ENCODE measurements around the gene EFNB3.

The EFNB3 gene

DNA sequence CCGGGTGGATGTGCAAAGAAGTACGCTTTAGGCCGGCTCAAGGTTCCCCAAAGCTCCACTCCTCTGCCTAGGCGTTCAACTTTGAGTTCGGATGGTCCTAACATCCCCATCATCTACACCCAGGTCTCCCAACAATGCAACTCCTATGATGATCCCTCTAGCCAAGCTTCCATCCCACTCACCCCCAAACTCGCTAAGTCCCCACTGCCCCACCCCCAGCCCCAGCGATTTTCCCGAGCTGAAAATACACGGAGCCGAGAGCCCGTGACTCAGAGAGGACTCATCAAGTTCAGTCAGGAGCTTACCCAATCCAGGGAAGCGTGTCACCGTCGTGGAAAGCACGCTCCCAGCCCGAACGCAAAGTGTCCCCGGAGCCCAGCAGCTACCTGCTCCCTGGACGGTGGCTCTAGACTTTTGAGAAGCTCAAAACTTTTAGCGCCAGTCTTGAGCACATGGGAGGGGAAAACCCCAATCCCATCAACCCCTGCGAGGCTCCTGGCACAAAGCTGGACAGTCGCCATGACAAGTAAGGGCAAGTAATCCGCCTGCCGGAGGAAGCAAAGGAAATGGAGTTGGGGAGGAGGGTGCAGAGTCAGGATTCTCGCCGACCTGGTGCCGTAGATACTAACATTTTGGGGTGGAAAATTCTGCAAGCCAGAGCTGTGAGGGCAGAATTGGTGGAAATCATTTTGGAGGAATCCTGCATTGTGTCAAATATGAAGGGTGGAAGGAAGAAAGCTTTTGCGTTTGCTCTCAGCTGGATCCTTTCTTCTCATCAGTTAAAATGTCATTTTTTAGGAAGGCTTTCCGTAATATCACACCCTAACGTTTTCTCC is 17.7 kb upstream of the EFNB3 start, which contains the start of gene TP53:
Gene TP53 (minus strand): TSS at position 419 of the 836 bp plus-strand sequence. CDS start 10,896 bp downstream, outside the sequence.
- TF ChIP-seq, protein P1, sequence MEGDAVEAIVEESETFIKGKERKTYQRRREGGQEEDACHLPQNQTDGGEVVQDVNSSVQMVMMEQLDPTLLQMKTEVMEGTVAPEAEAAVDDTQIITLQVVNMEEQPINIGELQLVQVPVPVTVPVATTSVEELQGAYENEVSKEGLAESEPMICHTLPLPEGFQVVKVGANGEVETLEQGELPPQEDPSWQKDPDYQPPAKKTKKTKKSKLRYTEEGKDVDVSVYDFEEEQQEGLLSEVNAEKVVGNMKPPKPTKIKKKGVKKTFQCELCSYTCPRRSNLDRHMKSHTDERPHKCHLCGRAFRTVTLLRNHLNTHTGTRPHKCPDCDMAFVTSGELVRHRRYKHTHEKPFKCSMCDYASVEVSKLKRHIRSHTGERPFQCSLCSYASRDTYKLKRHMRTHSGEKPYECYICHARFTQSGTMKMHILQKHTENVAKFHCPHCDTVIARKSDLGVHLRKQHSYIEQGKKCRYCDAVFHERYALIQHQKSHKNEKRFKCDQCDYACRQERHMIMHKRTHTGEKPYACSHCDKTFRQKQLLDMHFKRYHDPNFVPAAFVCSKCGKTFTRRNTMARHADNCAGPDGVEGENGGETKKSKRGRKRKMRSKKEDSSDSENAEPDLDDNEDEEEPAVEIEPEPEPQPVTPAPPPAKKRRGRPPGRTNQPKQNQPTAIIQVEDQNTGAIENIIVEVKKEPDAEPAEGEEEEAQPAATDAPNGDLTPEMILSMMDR (IDR thresholded peaks at IDR 0.05; ENCODE audit: extremely low read depth, missing control alignments): no peak
- DNase-seq (ENCODE audit: low spot score): peak; percentile 83

GRCh38 chr17:7687908-7688807 is 16.8 kb upstream of the EFNB3 start, which contains the start of gene WRAP53:
WRAP53 (plus strand) TSS chr17:7688477; CDS start chr17:7688649, 172 bp downstream.
- TF ChIP-seq, protein P1 (IDR thresholded peaks at IDR 0.05; ENCODE audit: extremely low read depth, missing control alignments): peak; percentile 98
- peak; percentile 92 for DNase-seq (ENCODE audit: low spot score)

- TF ChIP-seq, protein P1 (IDR thresholded peaks at IDR 0.05; ENCODE audit: extremely low read depth, missing control alignments): no peak
Observed at GRCh38 chr17:7688808-7689316, 16.1 kb upstream of the EFNB3 start.

GRCh38 chr17:7695586-7695985 is 9.4 kb upstream of the EFNB3 start:
- TF ChIP-seq, protein P1 (IDR thresholded peaks at IDR 0.05; ENCODE audit: extremely low read depth, missing control alignments): no peak
- no peak for DNase-seq (ENCODE audit: low spot score)

More at GRCh38 chr17:7688808-7689316, 16.1 kb upstream of the EFNB3 start:
- no peak for DNase-seq (ENCODE audit: low spot score)

GRCh38 chr17:7697828-7698588 is 7.0 kb upstream of the EFNB3 start:
- TF ChIP-seq, protein P1 (IDR thresholded peaks at IDR 0.05; ENCODE audit: extremely low read depth, missing control alignments): no peak
- DNase-seq (ENCODE audit: low spot score): no peak

DNA sequence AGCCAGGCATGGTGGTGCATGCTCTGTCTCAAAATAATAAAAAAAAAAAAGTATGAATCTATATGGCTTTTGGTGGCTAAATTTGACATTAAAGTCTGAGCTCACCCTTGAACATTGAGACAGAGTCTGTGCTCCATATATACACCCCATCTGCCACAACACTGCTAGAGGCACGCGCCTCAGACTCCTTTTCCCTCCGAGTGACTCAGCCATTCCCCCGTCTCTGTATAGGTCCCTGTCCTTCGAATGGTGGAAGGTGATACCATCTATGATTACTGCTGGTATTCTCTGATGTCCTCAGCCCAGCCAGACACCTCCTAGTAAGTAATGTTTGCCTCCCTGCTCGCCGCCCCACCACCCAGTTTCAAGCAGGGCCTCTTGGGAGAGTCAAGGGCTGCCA is 4.5 kb upstream of the EFNB3 start:
- TF ChIP-seq, protein P1 (IDR thresholded peaks at IDR 0.05; ENCODE audit: extremely low read depth, missing control alignments): no peak
- DNase-seq (ENCODE audit: low spot score): no peak
